NCI-H345 treated with DMSO at 0.1 percent for 48 hours (cell line): Measurements from ENCODE around the gene SBF2.
"Not testable (repeated sequence)": the region's sequence is repeated elsewhere in the genome, so short reads cannot be mapped to it uniquely, and the experiment has no call there.

Experiments
- DNase-seq: peaks from one replicate; lab custom pipeline; 2025; ENCODE audit not compliant: unreplicated experiment; lab: John Stamatoyannopoulos, UW

Gene SBF2

DNA sequence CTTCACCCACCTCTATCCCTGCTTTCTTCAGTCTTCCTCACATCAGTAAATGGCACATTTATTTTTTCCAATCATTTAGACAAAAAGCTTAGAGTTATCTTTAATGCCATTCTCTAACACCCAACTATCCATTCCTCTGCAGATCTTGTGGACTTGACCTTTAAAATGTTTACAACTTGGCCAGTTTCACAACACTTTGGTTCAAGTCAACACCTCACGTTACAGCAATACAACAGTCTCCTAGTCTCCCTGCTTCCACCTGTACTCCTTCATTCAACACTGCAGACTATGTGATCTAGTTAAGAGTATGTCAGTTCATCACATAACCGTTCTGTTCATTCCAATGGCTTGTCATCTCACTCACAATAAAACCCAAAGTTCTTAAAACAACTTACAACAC is 325.0 kb downstream of the SBF2 start:
- DNase-seq, result no peak

DNA sequence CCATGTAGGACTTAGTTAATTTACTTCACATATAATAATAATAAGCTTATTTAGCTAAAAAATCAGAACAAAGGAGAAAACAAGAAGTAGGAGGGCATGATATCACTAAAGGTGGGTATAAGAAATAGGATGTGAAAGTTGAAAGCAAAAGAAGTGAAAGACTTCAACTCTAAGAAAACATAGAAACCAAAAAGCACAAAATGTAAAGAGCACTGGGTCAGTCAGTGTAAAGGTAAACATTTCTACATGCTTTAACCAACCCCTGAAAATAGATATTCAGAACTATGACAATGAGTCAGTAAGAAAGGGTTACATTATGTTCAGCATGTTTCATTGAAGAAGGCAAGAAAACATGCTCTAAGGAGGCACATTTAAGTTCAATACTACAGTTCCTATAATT is 331.3 kb downstream of the SBF2 start:
- DNase-seq, result no peak

DNA sequence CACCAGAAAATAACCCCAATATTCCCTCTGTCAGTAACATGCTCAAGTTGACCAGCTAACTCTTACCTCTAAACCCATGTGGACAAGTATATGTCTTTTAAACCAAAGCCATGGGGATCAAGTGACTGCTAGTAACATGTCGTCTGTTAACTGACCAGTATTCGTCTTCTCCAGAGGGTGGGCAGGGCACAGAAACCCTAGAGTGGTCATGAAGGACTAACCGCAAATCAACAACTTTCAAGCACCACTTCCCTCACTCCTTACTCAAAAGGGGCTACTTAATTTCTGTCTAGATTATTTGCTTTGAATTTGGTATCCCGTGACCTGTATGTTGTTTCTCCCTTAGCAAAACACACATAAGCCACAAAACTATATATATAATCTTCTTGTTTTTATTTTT is 336.9 kb downstream of the SBF2 start:
- no peak for DNase-seq

DNA sequence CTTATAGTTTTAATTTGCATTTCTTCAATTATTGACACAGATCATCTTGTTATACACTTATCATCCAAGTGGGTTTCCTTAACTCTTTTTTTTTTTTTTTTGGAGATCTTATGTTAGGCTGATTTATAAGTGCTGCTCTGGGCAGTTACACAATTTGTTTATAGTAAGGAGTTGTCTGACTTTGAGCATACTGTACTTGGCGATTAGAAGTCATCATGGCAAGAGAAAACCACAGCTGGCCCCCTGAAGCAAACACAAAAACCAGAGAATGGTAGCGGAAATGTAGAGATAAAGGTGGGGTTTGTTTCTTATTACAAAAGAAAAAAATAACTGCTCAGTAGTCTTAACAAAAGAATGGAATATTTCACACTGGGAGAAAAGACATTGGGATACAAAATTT is 337.5 kb downstream of the SBF2 start:
- DNase-seq, result no peak

DNA sequence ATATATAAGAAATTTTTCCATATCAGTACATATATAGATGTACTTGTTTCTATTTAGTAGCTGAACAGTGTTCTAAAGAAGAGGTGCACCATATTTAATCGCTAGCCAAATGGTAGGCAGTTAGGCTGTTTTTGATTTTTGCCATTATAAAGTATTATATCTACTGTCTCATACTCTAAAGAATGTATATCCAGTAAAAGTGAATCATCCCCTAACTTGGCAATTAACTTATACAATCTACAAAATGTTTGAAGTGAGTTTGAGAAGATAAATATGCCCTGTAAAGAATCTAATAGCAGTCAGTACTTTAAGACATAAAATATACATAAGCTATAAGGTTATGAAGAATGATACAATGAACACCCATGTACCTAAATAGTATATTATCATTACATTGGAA is 338.6 kb downstream of the SBF2 start:
- no peak for DNase-seq

DNA sequence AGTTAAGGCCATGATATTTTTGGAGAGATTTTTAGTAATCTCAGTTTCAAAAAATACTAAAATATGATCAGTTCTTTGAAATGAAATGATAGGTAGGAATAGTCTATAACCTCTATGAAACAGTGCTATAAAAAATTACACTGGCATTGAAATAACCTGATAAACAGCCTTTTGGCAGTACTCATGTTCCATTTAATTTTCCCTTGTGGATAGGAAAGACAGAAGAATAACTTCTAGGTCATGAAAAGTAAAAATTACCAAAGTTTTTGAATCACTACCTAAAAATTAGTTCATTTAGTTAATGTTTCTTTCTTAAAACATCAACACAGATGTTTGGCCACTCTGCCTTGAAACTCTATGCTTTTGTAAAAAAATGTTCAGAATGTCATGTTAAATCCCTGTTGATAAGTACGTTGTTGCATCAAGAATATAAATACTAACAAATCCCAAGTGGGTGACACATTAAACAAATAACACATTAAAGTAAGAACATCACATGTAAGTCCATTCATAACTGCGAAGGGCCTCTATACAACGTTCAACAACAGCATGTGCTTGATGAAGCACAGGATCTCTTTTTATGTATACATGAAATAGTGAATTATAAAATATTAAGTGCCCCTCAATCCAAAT is 339.9 kb downstream of the SBF2 start:
- no peak for DNase-seq

DNA sequence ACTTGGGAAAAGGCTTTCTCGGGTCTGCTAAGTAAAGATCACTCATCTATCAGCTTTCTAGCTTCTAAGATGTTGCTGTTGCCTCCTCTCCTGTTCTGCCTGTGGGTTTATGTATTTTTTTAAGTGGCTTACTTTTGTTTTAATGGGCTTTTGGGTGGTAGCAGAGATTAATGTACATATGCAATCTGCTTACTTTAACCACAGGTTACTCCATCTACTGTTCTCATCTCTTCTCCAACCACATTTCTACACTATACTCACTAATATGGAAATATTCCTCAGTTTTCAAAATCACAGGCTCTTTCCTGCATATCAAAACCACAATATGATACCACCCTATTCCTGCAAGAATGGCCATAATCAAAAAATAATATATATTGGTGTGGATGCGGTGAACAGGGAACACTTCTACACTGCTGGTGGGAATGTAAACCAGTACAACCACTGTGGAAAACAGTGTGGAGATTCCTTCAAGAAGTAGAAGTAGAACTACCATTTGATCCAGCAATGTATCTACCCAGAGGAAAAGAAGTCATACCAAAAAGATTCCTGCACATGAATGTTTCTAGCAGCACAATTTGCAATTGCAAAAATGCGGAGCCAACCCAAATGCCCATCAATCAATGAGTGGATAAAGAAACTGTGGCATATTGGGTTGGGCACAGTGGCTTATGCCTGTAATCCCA is 341.4 kb downstream of the SBF2 start:
- DNase-seq, result no peak

DNA sequence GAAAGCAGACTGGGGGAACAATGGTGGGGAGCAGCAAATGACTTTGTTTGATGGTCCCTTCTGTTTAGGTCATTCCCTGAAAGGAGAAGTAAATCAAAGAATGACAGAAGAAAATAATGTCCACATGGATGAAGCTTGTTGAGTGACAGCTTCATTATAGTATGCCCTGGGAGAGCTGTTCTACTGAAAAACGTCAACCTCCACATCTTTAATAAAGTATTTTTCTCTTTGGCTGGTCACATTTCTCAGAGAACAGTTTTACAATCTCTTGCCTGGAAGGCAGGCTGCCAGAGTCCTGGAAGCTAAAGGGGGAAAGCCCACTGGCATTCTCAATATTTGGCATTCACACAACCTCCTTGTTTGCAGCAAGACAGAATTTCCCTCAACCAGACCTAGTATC is 342.2 kb downstream of the SBF2 start:
- DNase-seq, result no peak

DNA sequence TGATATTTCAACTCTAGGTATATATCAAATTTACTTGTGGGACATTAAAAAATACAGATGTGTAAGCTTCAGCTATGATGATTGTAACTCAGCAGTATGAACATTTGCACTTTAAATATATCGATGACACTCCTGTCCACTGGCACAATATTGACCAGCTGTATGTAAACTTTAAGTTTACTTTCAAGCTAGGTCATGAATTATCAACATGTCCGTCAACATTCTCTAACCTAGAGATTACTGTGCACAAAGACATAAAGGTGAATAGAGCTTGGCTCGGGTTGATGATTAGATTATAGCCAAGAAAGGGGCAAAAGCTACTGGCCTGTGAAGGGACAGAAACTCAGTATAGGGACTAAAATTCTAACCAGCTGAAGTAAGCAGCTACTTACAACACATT is 343.6 kb downstream of the SBF2 start:
- DNase-seq, result no peak

DNA sequence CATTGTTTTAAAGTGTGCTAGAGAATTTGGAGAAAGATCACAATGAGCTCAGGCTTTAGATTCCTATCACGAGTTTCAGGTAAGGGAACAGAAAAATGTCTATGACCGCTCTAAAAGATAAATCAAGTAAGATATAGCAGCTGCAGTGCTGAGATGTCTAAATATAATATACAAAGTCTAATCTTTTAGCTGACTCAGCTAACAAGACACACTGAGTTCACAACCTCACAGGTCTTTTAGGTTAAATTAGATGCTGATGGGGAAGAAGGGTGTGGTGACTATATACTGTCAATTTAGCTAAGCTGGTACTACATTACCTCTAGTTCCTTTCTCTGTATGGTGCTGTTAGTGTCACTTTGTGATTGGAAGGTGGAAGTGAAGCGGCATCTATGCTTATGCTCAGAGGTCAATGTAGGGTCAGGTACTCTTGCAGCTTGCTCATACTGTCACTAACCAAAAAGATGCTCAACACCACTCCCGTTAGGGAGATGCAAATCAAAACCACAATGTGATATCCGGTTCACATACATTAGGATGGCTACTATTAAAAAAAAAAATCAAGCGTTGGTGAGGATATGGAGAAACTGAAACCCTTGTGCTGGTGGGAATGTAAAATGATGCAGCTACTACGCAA is 346.7 kb downstream of the SBF2 start:
- DNase-seq, result no peak

DNA sequence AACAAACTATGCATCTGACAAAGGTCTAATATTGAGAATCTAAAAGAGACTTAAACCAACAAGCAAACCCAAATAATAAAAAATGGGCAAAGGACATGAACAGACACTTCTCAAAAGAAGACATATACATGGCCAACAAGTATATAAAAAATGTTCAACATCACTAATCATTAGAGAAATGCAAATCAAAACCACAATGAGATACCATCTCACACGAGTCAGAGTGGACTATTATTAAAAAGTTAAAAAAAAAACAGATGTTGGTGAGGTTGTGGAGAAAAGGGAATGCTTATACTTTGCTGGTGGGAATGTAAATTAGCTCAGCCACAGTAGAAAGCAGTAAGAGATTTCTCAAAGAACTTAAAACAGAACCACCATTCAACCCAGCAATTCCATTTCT is 348.3 kb downstream of the SBF2 start:
- DNase-seq, result not testable (repeated sequence)

DNA sequence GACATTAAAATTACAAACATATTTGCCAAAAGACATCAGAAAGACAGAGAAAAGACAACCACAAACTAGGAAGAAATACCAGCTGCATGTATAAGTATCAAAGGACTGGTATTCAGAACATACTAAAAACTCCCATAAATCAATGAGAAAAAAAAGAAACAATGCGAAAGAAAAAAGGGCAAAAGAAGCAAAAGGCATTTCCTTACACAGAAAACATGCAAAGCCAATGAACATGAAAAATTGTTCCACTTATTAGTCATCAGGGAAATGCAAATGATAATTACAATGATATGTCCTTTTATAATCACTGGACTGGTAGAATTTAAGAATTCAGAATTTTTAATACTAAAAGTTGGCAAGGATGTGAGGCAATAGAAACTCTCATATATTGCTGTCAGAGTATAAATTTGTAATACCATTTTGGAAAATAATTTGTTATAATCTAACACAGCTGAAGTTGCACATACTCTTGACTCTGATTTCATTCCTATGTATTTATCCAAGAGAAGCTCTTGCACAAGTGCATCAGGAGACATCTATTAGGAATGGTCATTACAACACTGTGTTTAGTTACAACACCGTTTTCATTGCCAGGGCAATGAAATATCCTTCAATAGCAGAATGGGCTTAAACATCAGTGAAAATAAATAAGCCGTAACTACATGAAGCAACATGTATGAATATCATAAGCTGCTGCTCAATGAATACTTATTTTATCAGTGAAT is 350.5 kb downstream of the SBF2 start:
- DNase-seq, result no peak

DNA sequence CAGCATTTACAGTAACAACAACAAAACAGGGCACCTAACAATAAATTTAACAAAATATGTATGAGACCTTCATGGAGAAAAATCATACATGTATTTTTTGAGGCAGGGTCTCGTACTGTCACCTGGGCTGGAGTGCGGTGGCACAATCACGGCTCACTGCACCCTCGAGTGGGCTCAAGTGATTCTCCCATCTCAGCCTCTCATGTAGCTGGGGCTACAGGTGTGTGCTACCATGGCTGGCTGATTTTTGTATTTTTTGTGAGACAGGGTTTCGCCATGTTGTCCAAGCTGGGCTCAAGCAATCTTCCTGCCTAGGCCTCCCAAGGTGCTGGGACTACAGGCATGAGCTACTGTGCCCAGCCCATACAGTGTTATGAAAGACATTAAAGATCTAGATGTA is 352.0 kb downstream of the SBF2 start:
- DNase-seq, result no peak

DNA sequence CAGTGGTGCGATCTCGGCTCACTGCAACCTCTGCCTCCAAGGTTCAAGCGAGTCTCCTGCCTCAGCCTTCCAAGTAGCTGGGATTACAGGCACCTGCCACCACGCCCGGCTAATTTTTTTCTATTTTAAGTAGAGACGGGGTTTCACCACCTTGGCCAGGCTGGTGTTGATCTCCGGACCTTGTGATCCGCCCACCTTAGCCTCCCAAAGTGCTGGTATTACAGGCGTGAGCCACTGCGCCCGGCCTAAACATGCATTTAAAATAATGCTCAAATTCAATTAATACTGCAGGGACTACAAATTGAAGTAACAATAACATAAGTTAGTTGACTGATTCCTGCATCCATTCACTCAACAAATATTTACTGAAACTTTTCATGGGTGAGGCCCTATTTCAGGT is 354.9 kb downstream of the SBF2 start:
- not testable (repeated sequence) for DNase-seq

DNA sequence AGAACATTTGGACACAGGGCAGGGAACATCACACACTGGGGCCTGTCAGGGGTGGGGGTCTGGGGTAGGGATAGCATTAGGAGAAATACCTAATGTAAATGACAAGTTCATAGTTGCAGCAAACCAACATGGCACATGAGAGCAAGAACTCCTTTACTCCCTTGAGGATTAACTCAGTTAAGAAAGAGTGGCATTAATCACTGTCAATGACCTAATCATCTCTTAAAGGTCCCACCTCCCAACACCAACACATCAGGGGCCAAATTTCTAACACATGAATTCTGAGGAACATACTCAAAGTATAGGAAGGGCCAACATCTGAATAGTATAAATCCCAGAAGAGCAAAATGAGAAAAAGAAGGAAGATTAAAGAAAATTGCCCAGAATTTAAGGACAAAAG is 357.3 kb downstream of the SBF2 start:
- DNase-seq, result no peak

DNA sequence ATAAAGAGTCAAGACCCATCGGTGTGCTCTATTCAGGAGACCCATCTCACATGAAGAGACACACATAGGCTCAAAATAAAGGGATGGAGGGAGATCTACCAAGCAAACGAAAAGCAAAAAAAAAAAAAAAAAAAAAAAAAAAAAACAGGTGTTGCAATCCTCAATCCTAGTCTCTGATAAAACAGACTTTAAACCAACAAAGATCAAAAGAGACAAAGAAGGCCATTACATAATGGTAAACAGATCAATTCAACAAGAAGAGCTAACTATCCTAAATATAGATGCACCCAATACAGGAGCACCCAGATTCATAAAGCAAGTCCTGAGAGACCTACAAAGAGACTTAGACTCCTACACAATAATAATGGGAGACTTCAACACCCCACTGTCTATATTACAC is 361.2 kb downstream of the SBF2 start:
- DNase-seq, result not testable (repeated sequence)

DNA sequence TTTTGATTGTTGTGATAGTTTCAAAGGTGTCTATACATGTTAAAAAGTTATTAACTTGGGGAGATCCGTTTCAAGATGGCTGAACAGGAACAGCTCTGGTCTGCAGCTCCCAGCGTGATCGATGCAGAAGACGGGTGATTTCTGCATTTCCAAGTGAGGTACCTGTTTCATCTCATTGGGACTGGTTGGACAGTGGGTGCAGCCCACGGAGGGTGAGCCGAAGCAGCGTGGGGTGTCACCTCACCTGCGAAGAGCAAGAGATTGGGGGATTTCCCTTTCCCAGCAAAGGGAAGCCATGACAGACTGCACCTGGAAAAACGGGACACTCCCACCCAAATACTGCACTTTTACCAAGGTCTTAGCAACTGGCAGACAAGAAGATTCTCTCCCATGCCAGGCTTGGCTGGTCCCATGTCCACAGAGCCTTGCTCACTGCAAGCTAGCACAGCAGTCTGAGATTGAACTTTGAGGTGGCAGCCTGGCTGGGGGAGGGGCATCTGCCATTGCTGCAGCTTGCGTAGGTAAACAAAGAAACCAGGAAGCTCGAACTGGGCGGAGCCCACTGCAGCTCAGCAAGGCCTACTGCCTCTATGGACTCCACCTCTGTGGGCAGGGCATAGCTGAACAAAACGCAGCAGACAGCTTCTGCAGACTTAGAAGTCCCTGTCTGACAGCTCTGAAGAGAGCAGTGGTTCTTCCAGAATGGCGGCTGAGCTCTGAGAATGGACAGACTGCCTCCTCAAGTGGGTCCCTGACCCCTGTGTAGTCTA is 363.3 kb downstream of the SBF2 start:
- DNase-seq, result not testable (repeated sequence)

DNA sequence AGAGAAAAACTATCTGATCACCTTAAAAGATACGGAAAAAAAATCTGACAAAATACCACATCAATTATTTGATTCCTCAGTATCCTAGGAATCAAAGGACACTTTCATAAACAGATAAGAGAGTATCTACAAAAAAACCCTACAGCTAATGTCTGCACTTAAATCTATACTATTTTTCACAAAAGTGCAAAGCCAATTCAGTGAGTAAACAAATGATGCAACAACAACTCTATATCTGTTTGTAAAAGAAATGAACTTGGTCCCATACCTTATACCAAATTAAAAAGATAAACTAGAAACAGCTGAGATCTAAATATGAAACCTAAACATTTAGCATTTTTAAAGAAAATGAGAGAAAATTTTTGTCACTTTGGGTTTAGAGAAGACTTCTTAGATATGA is 366.3 kb downstream of the SBF2 start:
- no peak for DNase-seq

DNA sequence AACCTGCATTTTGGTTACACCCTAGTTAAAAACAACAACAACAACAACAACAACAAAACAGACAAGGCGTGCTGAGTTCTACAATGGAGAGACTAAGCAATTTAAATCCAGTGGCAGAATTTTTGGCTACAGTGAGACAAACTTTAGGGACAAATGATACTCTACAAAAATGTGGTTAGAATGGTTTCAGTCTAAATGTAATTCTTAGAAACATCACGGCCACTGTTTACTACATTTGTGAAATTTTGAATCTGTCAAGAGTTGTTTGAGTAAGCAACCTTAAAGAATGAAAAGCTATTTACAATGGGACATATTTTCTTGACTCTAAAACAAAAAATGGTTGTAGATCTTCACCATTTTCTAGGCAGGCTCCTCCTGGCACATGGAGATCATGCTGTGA is 370.7 kb downstream of the SBF2 start:
- no peak for DNase-seq

DNA sequence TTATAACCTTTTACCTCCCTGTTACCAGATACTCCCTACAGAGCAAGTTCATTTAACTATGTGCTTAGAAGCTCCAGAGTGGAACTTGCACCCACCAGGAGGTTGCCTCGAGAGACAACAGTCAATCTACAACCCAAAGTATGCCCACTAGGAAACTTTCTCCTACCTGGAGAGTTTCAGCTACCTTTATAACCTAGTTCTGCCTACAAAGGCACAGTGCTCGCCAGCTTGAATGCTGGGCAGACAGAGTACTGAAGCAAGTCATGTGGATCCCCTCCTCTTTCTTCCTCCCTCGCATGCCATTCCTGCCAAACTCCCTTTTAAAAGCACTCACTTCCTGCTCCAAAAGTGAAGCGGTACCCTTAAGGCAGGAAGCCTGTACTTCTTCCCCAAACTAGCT is 371.2 kb downstream of the SBF2 start:
- DNase-seq, result no peak

DNA sequence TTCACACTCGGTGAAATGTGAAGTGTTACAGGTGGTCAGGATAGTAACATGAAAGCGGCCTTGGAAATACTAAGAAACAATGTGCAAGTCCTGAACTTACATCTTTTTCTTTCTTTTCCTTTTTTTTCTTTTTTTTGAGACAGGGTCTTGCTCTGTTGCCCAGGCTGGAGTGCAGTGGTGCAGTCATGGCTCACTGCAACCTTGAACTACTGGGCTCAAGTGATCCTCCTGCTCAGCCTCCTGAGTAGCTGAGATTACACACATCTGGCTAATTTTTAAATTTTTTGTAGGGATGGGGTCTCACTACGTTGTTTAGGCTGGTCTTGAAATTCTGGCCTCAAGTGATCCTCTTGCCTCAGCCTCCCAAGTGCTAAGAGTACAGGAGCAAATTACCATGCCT is 377.5 kb downstream of the SBF2 start:
- DNase-seq, result no peak
